Hepatocyte (in vitro differentiated cells): ENCODE data around the gene APOLD1. TPM values are rescaled to one million over a fixed set of nuclear protein-coding genes. Genes with fewer than 3 reads are reported as not detected.

Experiments used
- DNase-seq: peaks from one replicate; pipeline ENCODE4 v3.0.0-alpha.2; 2016; ENCODE audit warnings: low spot score
- H2AFZ ChIP-seq: fragments of 200-600 bp; sonication (generic); 2 replicates; pipeline ENCODE4 v1.6.0; 2016; ENCODE audit warnings: antibody characterized with exemption, mild to moderate bottlenecking
- H3K27ac ChIP-seq: fragments of 200-600 bp; sonication (generic); 2 replicates; pipeline ENCODE4 v1.5.1; 2016; ENCODE audit warnings: mild to moderate bottlenecking
- H3K27me3 ChIP-seq: fragments of 200-600 bp; sonication (generic); 2 replicates; pipeline ENCODE4 v1.6.1; 2016
- H3K36me3 ChIP-seq: fragments of 200-600 bp; sonication (generic); replicated peaks from 2 replicates; pipeline ENCODE4 v1.5.1; 2016; ENCODE audit warnings: low read depth; ENCODE audit not compliant: insufficient read depth
- H3K4me1 ChIP-seq: fragments of 200-600 bp; sonication (generic); 2 replicates; pipeline ENCODE4 v1.5.1; 2016; ENCODE audit warnings: mild to moderate bottlenecking, moderate library complexity; ENCODE audit not compliant: insufficient read depth
- H3K4me2 ChIP-seq: fragments of 200-600 bp; sonication (generic); 2 replicates; pipeline ENCODE4 v1.6.0; 2016
- H3K4me3 ChIP-seq: fragments of 200-600 bp; sonication (generic); 2 replicates; pipeline ENCODE4 v1.5.1; 2016; ENCODE audit warnings: mild to moderate bottlenecking
- H3K79me2 ChIP-seq: fragments of 200-600 bp; sonication (generic); 2 replicates; pipeline ENCODE4 v1.6.0; 2017; ENCODE audit warnings: mild to moderate bottlenecking
- H3K9me2 ChIP-seq: fragments of 200-600 bp; sonication (generic); replicated peaks from 2 replicates; pipeline ENCODE4 v1.6.0; 2017; ENCODE audit warnings: mild to moderate bottlenecking; ENCODE audit not compliant: insufficient read depth
- H3K9me3 ChIP-seq: fragments of 200-600 bp; sonication (generic); 2 replicates; pipeline ENCODE4 v1.5.1; 2016; ENCODE audit warnings: low read depth, mild to moderate bottlenecking
- H4K20me1 ChIP-seq: fragments of 200-600 bp; sonication (generic); 2 replicates; pipeline ENCODE4 v1.6.0; 2016; ENCODE audit warnings: mild to moderate bottlenecking; ENCODE audit not compliant: insufficient read depth, poor library complexity, severe bottlenecking
- EZH2 ChIP-seq: fragments of 200-600 bp; sonication (generic); IDR thresholded peaks from 2 replicates; pipeline ENCODE4 v1.6.1; 2016; ENCODE audit warnings: antibody characterized with exemption, mild to moderate bottlenecking, borderline replicate concordance
- EZH2phosphoT487 ChIP-seq: fragments of 200-600 bp; sonication (generic); IDR thresholded peaks from one replicate; pipeline ENCODE4 v1.6.1; 2018; ENCODE audit warnings: antibody characterized with exemption, mild to moderate bottlenecking, low read depth, moderate library complexity; ENCODE audit not compliant: unreplicated experiment, severe bottlenecking
- WGBS: methylation state at CpG from one replicate; pipeline ENCODE4 v1.1.6; 2016; ENCODE audit warnings: low lambda C conversion rate; ENCODE audit errors: missing lambda C conversion rate; 5-methylcytosine and 5-hydroxymethylcytosine counted together
- polyA plus RNA-seq: library from polyadenylated mRNA; unstranded; fragments of >200 nt; fragmentation: Nextera tagmentation; extraction: Ambion mirVana; gene quantifications from 2 replicates; pipeline ENCODE4 v1.2.1, GENCODE V29; 2016
- total RNA-seq: library from RNA; depleted of rRNA; stranded (reverse); fragments of >200 nt; gene quantifications from 2 replicates; pipeline ENCODE4 v1.2.3, GENCODE V29; 2014
- TF ChIP-seq, protein P1 (sequence below): fragments of 200-600 bp; sonication (generic); IDR thresholded peaks from 2 replicates; pipeline ENCODE4 v1.5.1; 2016; ENCODE audit warnings: antibody characterized with exemption, mild to moderate bottlenecking; ENCODE audit not compliant: poor library complexity

Gene APOLD1
- total and polyA plus RNA-seq, 2 experiments from 2014 or later, result 1.5 to 6.0 TPM

DNA sequence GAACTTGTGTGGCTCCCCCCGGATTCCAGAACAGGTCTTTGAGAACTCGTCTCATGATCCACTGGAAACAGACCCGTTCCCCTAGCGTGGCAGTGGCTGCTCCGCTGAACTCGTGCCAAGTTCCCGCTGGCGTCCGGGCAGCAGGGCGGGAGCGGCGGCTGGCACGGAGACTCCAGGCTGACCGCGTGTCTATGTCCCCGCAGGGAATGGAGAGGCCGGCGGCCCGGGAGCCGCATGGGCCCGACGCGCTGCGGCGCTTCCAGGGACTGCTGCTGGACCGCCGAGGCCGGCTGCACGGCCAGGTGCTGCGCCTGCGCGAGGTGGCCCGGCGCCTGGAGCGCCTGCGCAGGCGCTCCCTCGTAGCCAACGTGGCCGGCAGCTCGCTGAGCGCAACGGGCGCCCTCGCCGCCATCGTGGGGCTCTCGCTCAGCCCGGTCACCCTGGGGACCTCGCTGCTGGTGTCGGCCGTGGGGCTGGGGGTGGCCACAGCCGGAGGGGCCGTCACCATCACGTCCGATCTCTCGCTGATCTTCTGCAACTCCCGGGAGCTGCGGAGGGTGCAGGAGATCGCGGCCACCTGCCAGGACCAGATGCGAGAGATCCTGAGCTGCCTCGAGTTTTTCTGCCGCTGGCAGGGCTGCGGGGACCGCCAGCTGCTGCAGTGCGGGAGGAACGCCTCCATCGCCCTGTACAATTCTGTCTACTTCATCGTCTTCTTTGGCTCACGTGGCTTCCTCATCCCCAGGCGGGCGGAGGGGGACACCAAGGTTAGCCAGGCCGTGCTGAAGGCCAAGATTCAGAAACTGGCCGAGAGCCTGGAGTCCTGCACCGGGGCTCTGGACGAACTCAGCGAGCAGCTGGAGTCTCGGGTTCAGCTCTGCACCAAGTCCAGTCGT, 1.5 kb downstream of the APOLD1 start:
- DNase-seq, result peak; percentile 92
- H3K79me2 ChIP-seq, result no peaks in the 10 kb centered on the region
- peak overlapping the region; percentile 82 for H2AFZ ChIP-seq
- no peaks in the 10 kb centered on the region for H3K27me3 ChIP-seq
- peak overlapping the region; percentile 22 for H3K4me3 ChIP-seq
- H3K4me2 ChIP-seq, result peak overlapping the region; percentile 77
- H3K27ac ChIP-seq, result peak overlapping the region; percentile 66
- H3K9me3 ChIP-seq, result no peaks in the 10 kb centered on the region
- no peaks in the 10 kb centered on the region for H3K9me2 ChIP-seq
- H4K20me1 ChIP-seq, result no peaks in the 10 kb centered on the region
- no peak for TF ChIP-seq EZH2
- TF ChIP-seq, protein P1, sequence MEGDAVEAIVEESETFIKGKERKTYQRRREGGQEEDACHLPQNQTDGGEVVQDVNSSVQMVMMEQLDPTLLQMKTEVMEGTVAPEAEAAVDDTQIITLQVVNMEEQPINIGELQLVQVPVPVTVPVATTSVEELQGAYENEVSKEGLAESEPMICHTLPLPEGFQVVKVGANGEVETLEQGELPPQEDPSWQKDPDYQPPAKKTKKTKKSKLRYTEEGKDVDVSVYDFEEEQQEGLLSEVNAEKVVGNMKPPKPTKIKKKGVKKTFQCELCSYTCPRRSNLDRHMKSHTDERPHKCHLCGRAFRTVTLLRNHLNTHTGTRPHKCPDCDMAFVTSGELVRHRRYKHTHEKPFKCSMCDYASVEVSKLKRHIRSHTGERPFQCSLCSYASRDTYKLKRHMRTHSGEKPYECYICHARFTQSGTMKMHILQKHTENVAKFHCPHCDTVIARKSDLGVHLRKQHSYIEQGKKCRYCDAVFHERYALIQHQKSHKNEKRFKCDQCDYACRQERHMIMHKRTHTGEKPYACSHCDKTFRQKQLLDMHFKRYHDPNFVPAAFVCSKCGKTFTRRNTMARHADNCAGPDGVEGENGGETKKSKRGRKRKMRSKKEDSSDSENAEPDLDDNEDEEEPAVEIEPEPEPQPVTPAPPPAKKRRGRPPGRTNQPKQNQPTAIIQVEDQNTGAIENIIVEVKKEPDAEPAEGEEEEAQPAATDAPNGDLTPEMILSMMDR, result no peak
- TF ChIP-seq EZH2phosphoT487, result no peak
- H3K4me1 ChIP-seq, result peaks cover 27% of the 10 kb centered on the region
- no peaks in the 10 kb centered on the region for H3K36me3 ChIP-seq
- WGBS, result 30% methylated on average over 77 of the region's 80 CpGs

DNA sequence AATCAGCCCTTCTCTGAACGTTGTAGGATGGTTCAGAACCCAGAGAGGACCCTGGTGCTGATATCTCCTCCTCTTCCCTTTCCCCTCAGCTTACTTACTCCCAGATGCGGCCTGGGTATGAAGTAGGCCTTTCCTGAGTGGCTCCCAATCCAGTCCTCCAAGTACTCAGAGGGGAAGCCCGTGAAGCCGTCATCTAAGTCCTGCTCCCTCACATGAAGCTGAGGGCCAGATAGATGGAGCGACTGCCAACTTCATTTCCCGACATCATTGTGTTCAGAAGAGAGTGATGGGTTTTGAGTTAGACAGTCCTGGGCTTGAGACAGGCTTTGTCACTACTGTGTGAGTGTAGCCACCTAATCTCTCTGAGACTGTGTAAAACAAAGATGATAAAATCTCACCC, 2.7 kb downstream of the APOLD1 start:
- Histone ChIP-seq H4K20me1 (no peaks in the 10 kb centered on the region), H3K4me3 (no peak overlapping the region), H2AFZ (no peak overlapping the region), H3K4me2 (no peak overlapping the region), H3K9me3 (no peaks in the 10 kb centered on the region), H3K27me3 (no peaks in the 10 kb centered on the region), H3K36me3 (no peaks in the 10 kb centered on the region), H3K4me1 (peaks cover 32% of the 10 kb centered on the region), H3K79me2 (no peaks in the 10 kb centered on the region), H3K27ac (no peak overlapping the region), H3K9me2 (no peaks in the 10 kb centered on the region)
- no peak for TF ChIP-seq EZH2phosphoT487
- TF ChIP-seq, protein P1, result no peak
- WGBS, result 89% methylated on average over 6 of the region's 6 CpGs
- DNase-seq, result no peak

DNA sequence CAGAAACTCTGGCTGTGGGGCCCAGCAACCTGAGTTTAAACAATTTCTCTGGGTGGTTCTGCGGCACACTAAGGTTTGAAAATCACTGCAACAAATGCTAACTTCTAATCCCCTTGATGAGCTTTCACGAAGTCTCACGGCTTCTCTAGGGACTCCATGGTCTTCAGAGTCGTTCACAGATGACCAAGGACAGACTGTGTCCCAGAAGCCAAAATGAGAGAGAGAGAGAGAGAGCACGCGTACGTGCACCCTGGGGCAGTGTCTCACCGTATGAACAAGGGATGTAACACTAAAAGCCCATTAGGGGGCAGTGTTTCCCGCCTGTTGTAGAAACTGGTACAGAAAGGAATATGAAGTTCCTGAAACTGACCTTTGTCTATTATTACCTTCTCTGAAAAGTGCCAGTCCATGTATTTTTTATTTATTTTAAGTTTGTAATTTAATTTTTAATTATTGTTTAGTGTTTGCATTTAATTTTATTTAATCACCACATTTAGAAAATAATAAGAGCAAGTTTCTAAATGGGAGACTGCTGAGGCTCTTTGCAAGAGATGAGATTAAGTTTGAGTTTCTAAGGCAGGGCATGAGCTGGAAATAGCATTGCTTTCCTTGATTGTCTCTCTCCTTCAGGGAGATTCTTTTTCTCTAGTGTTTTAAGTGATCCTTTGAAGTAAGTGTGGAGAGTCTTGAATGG, 3.4 kb downstream of the APOLD1 start:
- peak; percentile 91 for DNase-seq
- Histone ChIP-seq H3K79me2 (no peaks in the 10 kb centered on the region), H2AFZ (no peak overlapping the region), H3K9me2 (no peaks in the 10 kb centered on the region), H3K27ac (no peak overlapping the region), H3K9me3 (no peaks in the 10 kb centered on the region), H3K4me2 (no peak overlapping the region), H3K27me3 (no peaks in the 10 kb centered on the region), H4K20me1 (no peaks in the 10 kb centered on the region), H3K4me3 (no peak overlapping the region), H3K4me1 (peaks cover 32% of the 10 kb centered on the region), H3K36me3 (no peaks in the 10 kb centered on the region)
- TF ChIP-seq, protein P1, result peak; percentile 78
- TF ChIP-seq EZH2 (no peak), EZH2phosphoT487 (no peak)
- WGBS, result 24% methylated on average over 9 of the region's 9 CpGs
